GM10248 (cell line): ENCODE results near the gene ATP11A.
"Not testable (repeated sequence)": the region's sequence is repeated elsewhere in the genome, so short reads cannot be mapped to it uniquely, and the experiment has no call there.

Experiments used
- CTCF ChIA-PET: fragments of 300-600 bp; sonication (Branson Sonifier 250); formaldehyde crosslinking; extraction: SDS; loops from one replicate; lab custom pipeline; 2021; ENCODE audit warnings: antibody characterized with exemption; lab: Yijun Ruan, JAX
- POLR2A ChIA-PET: fragments of 350-650 bp; sonication (Branson Sonifier 250); formaldehyde crosslinking; extraction: SDS; loops from one replicate; lab custom pipeline; 2020; ENCODE audit warnings: antibody characterized with exemption; lab: Yijun Ruan, JAX
- DNase-seq: peaks from one replicate; pipeline ENCODE4 v3.0.0; 2012; ENCODE audit errors: extremely low spot score
- TF ChIP-seq, protein P1 (sequence below): IDR thresholded peaks from 2 replicates; pipeline ENCODE4 v1.5.1; 2012; ENCODE audit warnings: mild to moderate bottlenecking, low read depth; ENCODE audit errors: extremely low read depth, missing control alignments, control extremely low read depth

The ATP11A gene

GRCh38 chr13:112800057-112800456 lies 110.2 kb downstream of the ATP11A start:
- POLR2A ChIA-PET = no interaction called here

GRCh38 chr13:112800807-112801206 lies 111.0 kb downstream of the ATP11A start:
- DNase-seq, POLR2A ChIA-PET, CTCF ChIA-PET: not testable (repeated sequence)

More at GRCh38 chr13:112800057-112800456, 110.2 kb downstream of the ATP11A start:
- CTCF ChIA-PET = no interaction called here
- DNase-seq = no peak
- TF ChIP-seq, protein P1, sequence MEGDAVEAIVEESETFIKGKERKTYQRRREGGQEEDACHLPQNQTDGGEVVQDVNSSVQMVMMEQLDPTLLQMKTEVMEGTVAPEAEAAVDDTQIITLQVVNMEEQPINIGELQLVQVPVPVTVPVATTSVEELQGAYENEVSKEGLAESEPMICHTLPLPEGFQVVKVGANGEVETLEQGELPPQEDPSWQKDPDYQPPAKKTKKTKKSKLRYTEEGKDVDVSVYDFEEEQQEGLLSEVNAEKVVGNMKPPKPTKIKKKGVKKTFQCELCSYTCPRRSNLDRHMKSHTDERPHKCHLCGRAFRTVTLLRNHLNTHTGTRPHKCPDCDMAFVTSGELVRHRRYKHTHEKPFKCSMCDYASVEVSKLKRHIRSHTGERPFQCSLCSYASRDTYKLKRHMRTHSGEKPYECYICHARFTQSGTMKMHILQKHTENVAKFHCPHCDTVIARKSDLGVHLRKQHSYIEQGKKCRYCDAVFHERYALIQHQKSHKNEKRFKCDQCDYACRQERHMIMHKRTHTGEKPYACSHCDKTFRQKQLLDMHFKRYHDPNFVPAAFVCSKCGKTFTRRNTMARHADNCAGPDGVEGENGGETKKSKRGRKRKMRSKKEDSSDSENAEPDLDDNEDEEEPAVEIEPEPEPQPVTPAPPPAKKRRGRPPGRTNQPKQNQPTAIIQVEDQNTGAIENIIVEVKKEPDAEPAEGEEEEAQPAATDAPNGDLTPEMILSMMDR = no peak

GRCh38 chr13:112802802-112803195 lies 113.0 kb downstream of the ATP11A start:
- TF ChIP-seq, protein P1 = no peak
- ChIA-PET CTCF (interaction anchor here (0.6 to 1.0 kb wide), 2 partner anchors 9 to 72 kb away, joined by 3 read pairs; no protein-coding TSS in a partner anchor), POLR2A (interaction anchor here (0.6 kb wide), 1 partner anchor 1521 kb away, joined by 6 read pairs; no protein-coding TSS in a partner anchor)
- DNase-seq = no peak

DNA sequence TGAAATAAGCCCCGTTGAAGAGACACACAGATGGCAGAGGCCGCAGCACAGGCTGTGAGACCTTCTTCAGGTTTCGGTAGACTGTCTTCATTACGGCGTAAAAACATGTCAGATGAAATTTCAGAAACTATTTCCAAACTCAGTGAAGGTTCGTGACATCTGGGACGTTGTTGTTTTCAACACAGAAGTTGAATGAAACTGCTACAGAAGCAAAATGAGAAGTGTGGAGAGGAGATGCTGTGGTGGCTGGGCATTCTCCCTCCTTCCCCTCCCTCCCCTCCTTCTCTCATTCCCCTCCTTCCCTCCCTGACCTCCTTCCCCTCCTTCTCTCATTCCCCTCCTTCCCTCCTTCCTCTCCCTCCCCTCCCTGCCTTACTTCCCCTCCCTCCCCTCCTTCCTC lies 113.6 kb downstream of the ATP11A start:
- ChIA-PET CTCF (no interaction called here), POLR2A (no interaction called here)
- TF ChIP-seq, protein P1 = no peak
- DNase-seq = no peak

GRCh38 chr13:112804374-112804773 lies 114.5 kb downstream of the ATP11A start:
- CTCF ChIA-PET = no interaction called here
- TF ChIP-seq, protein P1 = no peak

DNA sequence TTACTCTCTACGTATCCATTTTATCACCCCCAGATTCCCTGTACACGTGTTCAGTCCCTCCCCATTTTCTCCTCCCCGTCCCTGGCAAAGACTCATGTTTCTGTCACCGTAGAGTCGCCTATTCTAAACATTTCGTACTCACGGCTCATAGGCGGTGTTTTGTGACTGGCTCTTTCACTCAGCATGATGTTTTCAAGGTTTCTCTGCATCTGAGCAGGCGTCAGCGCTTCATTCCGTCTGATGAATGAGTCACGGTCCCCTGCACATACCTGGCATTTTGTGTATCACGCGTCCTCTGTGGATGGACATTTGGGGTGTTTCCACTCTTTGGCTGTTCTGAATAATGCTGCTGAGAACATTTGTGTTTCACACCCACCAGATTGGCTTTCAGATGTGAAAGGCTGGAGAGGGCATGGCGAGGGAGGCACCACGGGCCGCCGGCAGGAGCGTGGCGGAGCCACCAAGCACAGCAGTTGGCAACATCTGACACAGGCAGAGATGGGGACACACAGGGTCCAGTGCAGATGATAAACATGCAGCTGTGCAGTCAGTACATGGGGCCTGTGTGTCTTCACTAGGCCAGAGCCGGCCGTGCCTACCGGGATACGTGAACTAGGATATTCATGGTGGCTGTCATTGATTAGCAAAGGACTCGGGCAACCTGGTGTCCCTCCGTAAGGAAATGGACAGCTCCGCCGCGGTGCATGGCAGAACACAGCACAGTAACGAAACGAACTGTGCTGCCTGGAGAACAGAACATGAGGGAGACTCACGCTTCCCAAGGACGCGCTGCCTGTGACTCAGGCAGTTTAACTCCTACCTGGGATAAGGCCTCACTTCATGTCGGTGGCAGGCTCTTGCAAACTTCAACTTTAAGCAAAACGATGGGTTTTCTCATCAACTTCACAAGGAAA lies 117.2 kb downstream of the ATP11A start:
- POLR2A ChIA-PET = no interaction called here
- CTCF ChIA-PET = no interaction called here
- no peak for DNase-seq
- TF ChIP-seq, protein P1 = no peak

More at GRCh38 chr13:112804374-112804773, 114.5 kb downstream of the ATP11A start:
- POLR2A ChIA-PET = no interaction called here
- no peak for DNase-seq
